ENCODE results near the gene METTL13. TPM values are rescaled to one million over a fixed set of nuclear protein-coding genes. Genes with fewer than 3 reads are reported as not detected.
A peak's percentile ranks its signal among the peaks of the same experiment; 100 is the strongest.

The METTL13 gene
- total and polyA plus RNA-seq, 8 donors, result 5.2 to 16.6 (median 9.9) TPM

DNA sequence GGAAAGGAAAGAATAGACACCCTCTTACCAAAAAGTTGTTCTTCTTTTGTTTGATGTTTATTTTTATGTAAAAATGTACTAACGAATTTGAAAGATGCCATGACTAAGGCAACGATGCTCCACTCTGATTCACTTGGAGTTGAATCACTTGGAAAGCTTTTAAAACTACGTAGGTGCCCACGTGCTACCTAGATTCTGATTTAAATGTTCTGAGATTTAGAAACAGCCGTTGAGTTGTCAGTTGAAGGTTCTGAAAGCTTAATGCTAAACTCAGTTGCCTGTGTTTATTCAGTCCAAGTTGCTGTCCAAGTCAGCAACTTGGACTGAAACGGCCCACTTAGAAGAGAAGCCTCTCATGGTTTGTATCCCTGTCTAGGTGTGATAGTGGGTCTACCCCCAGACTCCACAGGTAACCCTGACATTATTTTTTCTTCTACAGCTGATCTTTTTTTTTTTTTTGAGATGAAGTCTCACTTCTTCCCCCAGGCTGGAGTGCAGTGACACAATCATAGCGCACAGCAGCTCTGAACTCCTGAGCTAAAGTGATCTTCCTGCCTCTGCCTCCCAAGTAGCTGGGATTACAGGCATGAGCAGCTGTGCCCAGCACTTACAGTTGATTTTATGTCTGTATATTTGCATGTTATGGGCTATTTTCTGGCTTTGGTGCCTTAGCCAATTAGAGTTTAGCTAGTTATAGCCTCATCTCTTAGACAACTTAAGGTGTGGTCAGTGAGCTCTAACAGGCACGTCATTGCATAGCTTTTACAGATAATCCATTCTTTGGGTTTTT lies 38.2 kb upstream of the METTL13 start:
- WGBS, 2 donors, result 38 to 43% methylated on average over 8 of the region's 8 CpGs
- FAIRE-seq (no peak), DNase-seq (no peak), ATAC-seq (peak in 1 of 4 donors; percentile 5)
- no peaks in the 10 kb centered on the region for H3K36me3 ChIP-seq
- intact Hi-C loops (cut with DNase I), result no loop called here
- H3K27me3 ChIP-seq, result no peaks in the 10 kb centered on the region
- peak overlapping the region in 2 of 4 donors; percentile 67 to 84 for H3K4me3 ChIP-seq
- peak overlapping the region in 3 of 4 donors; percentile 84 to 93 (median 90) for H3K27ac ChIP-seq
- TF ChIP-seq, protein P1, sequence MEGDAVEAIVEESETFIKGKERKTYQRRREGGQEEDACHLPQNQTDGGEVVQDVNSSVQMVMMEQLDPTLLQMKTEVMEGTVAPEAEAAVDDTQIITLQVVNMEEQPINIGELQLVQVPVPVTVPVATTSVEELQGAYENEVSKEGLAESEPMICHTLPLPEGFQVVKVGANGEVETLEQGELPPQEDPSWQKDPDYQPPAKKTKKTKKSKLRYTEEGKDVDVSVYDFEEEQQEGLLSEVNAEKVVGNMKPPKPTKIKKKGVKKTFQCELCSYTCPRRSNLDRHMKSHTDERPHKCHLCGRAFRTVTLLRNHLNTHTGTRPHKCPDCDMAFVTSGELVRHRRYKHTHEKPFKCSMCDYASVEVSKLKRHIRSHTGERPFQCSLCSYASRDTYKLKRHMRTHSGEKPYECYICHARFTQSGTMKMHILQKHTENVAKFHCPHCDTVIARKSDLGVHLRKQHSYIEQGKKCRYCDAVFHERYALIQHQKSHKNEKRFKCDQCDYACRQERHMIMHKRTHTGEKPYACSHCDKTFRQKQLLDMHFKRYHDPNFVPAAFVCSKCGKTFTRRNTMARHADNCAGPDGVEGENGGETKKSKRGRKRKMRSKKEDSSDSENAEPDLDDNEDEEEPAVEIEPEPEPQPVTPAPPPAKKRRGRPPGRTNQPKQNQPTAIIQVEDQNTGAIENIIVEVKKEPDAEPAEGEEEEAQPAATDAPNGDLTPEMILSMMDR (IDR thresholded peaks at IDR 0.05), result no peak
- no peaks in the 10 kb centered on the region for H3K9me3 ChIP-seq
- H3K4me1 ChIP-seq, result peaks cover 0 to 21% (median 11%) of the 10 kb centered on the region in 3 donors

DNA sequence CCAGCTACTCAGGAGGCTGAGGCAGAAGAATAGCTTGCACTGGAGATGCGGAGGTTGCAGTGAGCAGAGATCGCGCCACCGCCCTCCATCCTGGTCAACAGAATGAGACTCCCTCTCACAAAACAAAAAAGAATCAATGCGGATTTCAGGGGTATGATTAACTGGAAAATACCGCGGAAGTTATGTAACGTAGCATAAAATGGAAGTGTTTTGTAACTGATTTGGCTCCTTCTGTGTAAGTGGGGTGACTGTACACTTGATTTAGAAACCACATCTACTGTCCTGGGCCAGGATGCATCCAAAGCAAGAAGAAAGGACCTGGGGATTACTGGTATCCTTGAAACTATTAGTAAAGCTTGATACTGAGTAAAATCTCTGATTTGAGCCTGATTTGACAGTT lies 36.5 kb upstream of the METTL13 start:
- TF ChIP-seq, protein P1 (IDR thresholded peaks at IDR 0.05), result no peak
- DNase-seq (no peak), FAIRE-seq (no peak), ATAC-seq (no peak)
- Histone ChIP-seq H3K9me3 (no peaks in the 10 kb centered on the region), H3K4me3 (no peak overlapping the region), H3K27me3 (no peaks in the 10 kb centered on the region), H3K27ac (no peak overlapping the region), H3K36me3 (no peaks in the 10 kb centered on the region), H3K4me1 (peaks cover 0 to 18% (median 11%) of the 10 kb centered on the region in 3 donors)
- WGBS, 2 donors, result 92 to 99% methylated on average over 8 of the region's 8 CpGs
- intact Hi-C loops (cut with DNase I), result no loop called here

DNA sequence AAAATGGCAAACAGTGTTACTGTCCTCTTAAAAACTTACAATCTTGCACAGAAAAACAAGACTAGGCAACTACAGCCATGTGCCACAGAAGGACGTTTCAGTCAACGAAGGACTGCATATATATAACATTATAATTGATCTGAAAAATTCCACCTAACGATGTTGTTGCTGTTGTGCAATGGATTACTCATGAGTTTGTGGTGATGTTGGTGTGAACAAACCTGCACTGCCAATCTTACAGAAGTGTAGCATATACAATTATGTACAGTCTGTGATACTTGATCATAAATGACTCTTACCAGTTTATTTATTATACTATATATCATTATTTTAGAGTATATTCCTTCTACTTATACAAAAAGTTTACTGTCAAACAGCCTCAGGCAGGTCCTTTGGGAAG lies 32.8 kb upstream of the METTL13 start:
- intact Hi-C loops (cut with DNase I), result no loop called here
- Histone ChIP-seq H3K36me3 (no peaks in the 10 kb centered on the region), H3K9me3 (no peaks in the 10 kb centered on the region), H3K27me3 (no peaks in the 10 kb centered on the region), H3K4me1 (peaks cover 0 to under 1% (median 0%) of the 10 kb centered on the region in 3 donors), H3K27ac (no peak overlapping the region), H3K4me3 (no peak overlapping the region)
- TF ChIP-seq, protein P1 (IDR thresholded peaks at IDR 0.05), result no peak
- DNase-seq, result no peak
- 61 to 75% methylated on average over 3 of the region's 3 CpGs for WGBS, 2 donors
- no peak for FAIRE-seq
- no peak for ATAC-seq

DNA sequence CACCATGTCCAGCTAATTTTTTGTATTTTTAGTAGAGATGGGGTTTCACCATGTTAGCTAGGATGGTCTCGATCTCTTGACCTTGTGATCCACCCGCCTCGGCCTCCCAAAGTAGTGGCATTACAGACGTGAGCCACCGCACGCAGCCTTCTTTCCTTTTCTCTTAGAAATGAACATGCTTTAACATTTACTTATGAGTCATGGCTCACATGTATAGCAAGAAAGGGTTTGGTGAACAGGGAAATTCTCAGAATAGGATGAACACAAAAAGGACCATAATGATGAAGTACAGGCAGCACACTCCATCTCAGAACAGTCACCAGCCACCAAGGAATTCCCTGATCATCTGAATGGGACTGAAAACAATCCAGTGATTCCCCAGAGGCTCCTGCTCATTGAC lies 30.2 kb upstream of the METTL13 start:
- no peaks in the 10 kb centered on the region for H3K27me3 ChIP-seq
- no peaks in the 10 kb centered on the region for H3K4me1 ChIP-seq
- no peaks in the 10 kb centered on the region for H3K9me3 ChIP-seq
- FAIRE-seq (no peak), DNase-seq (no peak), ATAC-seq (no peak)
- intact Hi-C loops (cut with DNase I), result no loop called here
- TF ChIP-seq, protein P1 (IDR thresholded peaks at IDR 0.05), result no peak
- WGBS, 2 donors, result 87 to 96% methylated on average over 6 of the region's 6 CpGs
- H3K4me3 ChIP-seq, result no peak overlapping the region
- H3K36me3 ChIP-seq, result no peaks in the 10 kb centered on the region
- H3K27ac ChIP-seq, result no peak overlapping the region

DNA sequence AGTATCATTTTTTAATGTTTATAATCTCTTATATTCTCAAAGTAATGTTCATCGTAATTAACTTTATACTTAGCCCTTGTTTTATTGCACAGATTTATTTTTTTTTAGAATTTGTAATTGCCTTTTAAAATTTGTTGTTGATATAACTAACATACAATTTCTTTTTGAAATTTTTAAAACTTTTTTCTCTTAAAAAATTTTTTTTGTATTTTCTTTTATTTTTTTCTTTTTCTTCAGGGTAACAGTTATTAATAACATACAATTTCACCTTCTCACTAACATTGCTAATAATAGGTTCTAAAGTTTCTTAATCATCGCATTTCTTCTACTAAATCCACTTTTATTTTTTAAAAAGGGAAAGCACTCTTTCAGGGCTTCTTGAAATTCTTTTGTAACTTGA lies 28.3 kb upstream of the METTL13 start:
- no peak overlapping the region for H3K4me3 ChIP-seq
- H3K27ac ChIP-seq, result no peak overlapping the region
- WGBS, 2 donors, result 84 to 96% methylated on average over 2 of the region's 2 CpGs
- FAIRE-seq (no peak), DNase-seq (no peak), ATAC-seq (no peak)
- H3K9me3 ChIP-seq, result no peaks in the 10 kb centered on the region
- TF ChIP-seq, protein P1 (IDR thresholded peaks at IDR 0.05), result no peak
- intact Hi-C loops (cut with DNase I), result no loop called here
- no peaks in the 10 kb centered on the region for H3K36me3 ChIP-seq
- no peaks in the 10 kb centered on the region for H3K27me3 ChIP-seq
- no peaks in the 10 kb centered on the region for H3K4me1 ChIP-seq

Data from pancreas (tissue), 10 donors.